ENCODE results near the gene IL1RAPL2. TPM values are rescaled to one million over a fixed set of nuclear protein-coding genes. Genes with fewer than 3 reads are reported as not detected.
A peak's percentile ranks its signal among the peaks of the same experiment; 100 is the strongest.
"Not testable (repeated sequence)": the region's sequence is repeated elsewhere in the genome, so short reads cannot be mapped to it uniquely, and the experiment has no call there.

Gene IL1RAPL2
- total RNA-seq, 1 donor from 2014 or later, result not detected

DNA sequence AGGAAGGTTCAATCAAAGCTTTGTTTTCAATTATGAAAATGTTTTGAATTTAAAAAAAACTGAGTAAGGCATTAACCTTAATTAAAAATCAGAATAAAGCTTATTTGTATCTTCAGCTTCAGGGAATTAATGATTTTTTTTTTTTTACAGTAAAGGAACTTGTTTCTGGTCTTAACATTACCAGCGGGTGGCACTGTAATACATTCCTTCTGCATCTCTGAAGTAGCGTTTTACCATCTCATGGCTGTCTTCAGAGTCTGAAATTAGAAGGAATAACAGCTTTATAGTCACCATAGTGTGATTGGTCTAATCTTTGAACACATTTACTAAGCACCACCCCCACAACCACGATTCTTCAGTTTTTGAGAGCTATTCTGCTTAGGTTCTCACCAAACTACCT is 102.6 kb downstream of the IL1RAPL2 start:
- H3K27ac Mint-ChIP-seq, result no peak overlapping the region
- H3K27me3 ChIP-seq, result no peaks in the 10 kb centered on the region
- no peaks in the 10 kb centered on the region for H3F3A ChIP-seq (ENCODE audit: low read depth)
- no peak overlapping the region for H2AFZ ChIP-seq (replicated peaks)
- no peak overlapping the region for H3K4me2 ChIP-seq
- no peak overlapping the region for H3K9ac ChIP-seq
- no peak overlapping the region for H3K4me3 Mint-ChIP-seq
- H3K27me3 Mint-ChIP-seq (ENCODE audit: insufficient read depth, low read depth), result no peaks in the 10 kb centered on the region
- peaks cover 2% of the 10 kb centered on the region for H3K9me3 Mint-ChIP-seq
- DNase-seq (ENCODE audit: low spot score), result peak; percentile 14
- no peaks in the 10 kb centered on the region for H3K9me3 ChIP-seq (ENCODE audit: low read depth)
- no peaks in the 10 kb centered on the region for H3K4me1 Mint-ChIP-seq
- H3K4me3 ChIP-seq, result no peak overlapping the region
- H3K36me3 Mint-ChIP-seq, result no peaks in the 10 kb centered on the region
- no peak overlapping the region for H3K27ac ChIP-seq
- H4K20me1 ChIP-seq (ENCODE audit: low read depth), result no peaks in the 10 kb centered on the region
- H3K36me3 ChIP-seq, result no peaks in the 10 kb centered on the region
- no peaks in the 10 kb centered on the region for H3K79me2 ChIP-seq (ENCODE audit: low read depth)
- TF ChIP-seq, protein P1, sequence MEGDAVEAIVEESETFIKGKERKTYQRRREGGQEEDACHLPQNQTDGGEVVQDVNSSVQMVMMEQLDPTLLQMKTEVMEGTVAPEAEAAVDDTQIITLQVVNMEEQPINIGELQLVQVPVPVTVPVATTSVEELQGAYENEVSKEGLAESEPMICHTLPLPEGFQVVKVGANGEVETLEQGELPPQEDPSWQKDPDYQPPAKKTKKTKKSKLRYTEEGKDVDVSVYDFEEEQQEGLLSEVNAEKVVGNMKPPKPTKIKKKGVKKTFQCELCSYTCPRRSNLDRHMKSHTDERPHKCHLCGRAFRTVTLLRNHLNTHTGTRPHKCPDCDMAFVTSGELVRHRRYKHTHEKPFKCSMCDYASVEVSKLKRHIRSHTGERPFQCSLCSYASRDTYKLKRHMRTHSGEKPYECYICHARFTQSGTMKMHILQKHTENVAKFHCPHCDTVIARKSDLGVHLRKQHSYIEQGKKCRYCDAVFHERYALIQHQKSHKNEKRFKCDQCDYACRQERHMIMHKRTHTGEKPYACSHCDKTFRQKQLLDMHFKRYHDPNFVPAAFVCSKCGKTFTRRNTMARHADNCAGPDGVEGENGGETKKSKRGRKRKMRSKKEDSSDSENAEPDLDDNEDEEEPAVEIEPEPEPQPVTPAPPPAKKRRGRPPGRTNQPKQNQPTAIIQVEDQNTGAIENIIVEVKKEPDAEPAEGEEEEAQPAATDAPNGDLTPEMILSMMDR (IDR thresholded peaks at IDR 0.05), result peak; percentile 32
- TF ChIP-seq EZH2 (IDR thresholded peaks at IDR 0.05), result no peak
- H3K4me1 ChIP-seq, result no peaks in the 10 kb centered on the region

DNA sequence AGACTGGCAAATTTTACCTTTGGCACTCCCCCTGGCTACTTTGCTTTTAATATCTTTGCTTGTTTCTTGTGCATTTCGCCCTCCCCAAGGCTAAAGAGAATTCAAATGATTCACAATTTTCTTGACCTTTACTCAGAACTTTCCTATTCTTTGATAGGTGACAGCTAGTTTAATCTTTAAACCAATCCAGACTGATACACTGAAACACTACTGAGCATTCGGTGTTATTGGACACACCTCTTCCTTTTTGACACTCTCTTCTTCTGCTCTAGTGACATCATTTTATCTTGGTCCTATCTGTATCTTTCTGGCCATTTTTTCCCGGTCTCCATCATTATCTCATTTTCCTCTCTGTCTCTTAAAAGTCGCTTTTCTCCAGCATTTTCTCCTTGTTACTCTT is 103.1 kb downstream of the IL1RAPL2 start:
- Mint-ChIP-seq H3K36me3 (no peaks in the 10 kb centered on the region), H3K4me1 (no peaks in the 10 kb centered on the region), H3K4me3 (no peak overlapping the region), H3K27ac (no peak overlapping the region), H3K27me3 (ENCODE audit: insufficient read depth, low read depth) (no peaks in the 10 kb centered on the region), H3K9me3 (peaks cover 2% of the 10 kb centered on the region)
- Histone ChIP-seq H3K4me1 (no peaks in the 10 kb centered on the region), H3K79me2 (ENCODE audit: low read depth) (no peaks in the 10 kb centered on the region), H3K27ac (no peak overlapping the region), H3F3A (ENCODE audit: low read depth) (no peaks in the 10 kb centered on the region), H3K27me3 (no peaks in the 10 kb centered on the region), H2AFZ (replicated peaks) (no peak overlapping the region), H3K4me3 (no peak overlapping the region), H3K36me3 (no peaks in the 10 kb centered on the region), H4K20me1 (ENCODE audit: low read depth) (no peaks in the 10 kb centered on the region), H3K9me3 (ENCODE audit: low read depth) (no peaks in the 10 kb centered on the region), H3K4me2 (no peak overlapping the region), H3K9ac (no peak overlapping the region)
- DNase-seq (ENCODE audit: low spot score), result no peak
- TF ChIP-seq EZH2 (IDR thresholded peaks at IDR 0.05), result no peak

DNA sequence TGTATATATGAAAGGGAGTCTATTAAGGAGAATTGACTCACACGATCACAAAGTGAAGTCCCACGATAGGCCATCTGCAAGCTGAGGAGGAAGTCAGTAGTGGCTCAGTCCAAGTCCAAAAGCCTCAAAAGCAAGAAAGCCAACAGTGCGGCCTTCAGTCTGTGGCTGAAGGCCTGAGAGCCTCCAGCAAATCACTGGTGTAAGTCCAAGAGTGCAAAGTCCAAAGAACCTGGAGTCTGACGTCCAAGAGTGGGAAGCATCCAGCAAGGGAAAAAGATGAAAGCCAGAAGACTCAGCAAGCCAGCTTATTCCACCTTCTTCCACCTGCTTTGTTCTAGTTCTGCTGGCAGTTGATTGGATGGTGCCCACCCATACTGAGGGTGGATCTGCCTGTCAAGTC is 104.1 kb downstream of the IL1RAPL2 start:
- Mint-ChIP-seq H3K9me3 (peaks cover 2% of the 10 kb centered on the region), H3K4me1 (no peaks in the 10 kb centered on the region), H3K27me3 (ENCODE audit: insufficient read depth, low read depth) (no peaks in the 10 kb centered on the region), H3K27ac (no peak overlapping the region), H3K36me3 (no peaks in the 10 kb centered on the region), H3K4me3 (no peak overlapping the region)
- no peak for DNase-seq (ENCODE audit: low spot score)
- H3K4me2 ChIP-seq, result no peak overlapping the region
- H3K4me1 ChIP-seq, result no peaks in the 10 kb centered on the region
- no peaks in the 10 kb centered on the region for H3F3A ChIP-seq (ENCODE audit: low read depth)
- no peaks in the 10 kb centered on the region for H3K27me3 ChIP-seq
- H3K79me2 ChIP-seq (ENCODE audit: low read depth), result no peaks in the 10 kb centered on the region
- no peak overlapping the region for H3K27ac ChIP-seq
- TF ChIP-seq EZH2phosphoT487 (IDR thresholded peaks at IDR 0.05) (no peak), EZH2 (IDR thresholded peaks at IDR 0.05) (no peak)
- TF ChIP-seq, protein P1 (IDR thresholded peaks at IDR 0.05), result no peak
- H2AFZ ChIP-seq (replicated peaks), result no peak overlapping the region
- H3K36me3 ChIP-seq, result no peaks in the 10 kb centered on the region
- H3K9ac ChIP-seq, result no peak overlapping the region
- no peak overlapping the region for H3K4me3 ChIP-seq
- no peaks in the 10 kb centered on the region for H4K20me1 ChIP-seq (ENCODE audit: low read depth)
- H3K9me3 ChIP-seq (ENCODE audit: low read depth), result no peaks in the 10 kb centered on the region

DNA sequence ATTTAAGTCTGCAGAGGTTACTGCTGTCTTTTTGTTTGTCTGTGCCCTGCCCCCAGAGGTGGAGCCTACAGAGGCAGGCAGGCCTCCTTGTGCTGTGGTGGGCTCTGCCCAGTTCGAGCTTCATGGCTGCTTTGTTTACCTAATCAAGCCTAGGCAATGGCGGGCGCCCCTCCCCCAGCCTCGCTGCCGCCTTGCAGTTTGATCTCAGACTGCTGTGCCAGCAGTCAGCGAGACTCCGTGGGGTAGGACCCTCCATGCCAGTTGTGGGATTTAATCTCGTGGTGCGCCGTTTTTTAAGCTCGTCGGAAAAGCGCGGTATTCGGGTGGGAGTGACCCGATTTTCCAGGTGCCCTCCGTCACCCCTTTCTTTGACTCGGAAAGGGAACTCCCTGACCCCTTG is 111.5 kb downstream of the IL1RAPL2 start:
- H3K36me3 ChIP-seq; H3K4me1 ChIP-seq; H3K4me2 ChIP-seq; H3K9ac ChIP-seq; H3F3A ChIP-seq (ENCODE audit: low read depth); H3K4me1 Mint-ChIP-seq; H3K36me3 Mint-ChIP-seq; H3K4me3 Mint-ChIP-seq; H3K79me2 ChIP-seq (ENCODE audit: low read depth); H3K9me3 ChIP-seq (ENCODE audit: low read depth); H3K27ac ChIP-seq; DNase-seq (ENCODE audit: low spot score); H2AFZ ChIP-seq (replicated peaks); H3K9me3 Mint-ChIP-seq; H3K27ac Mint-ChIP-seq; H3K27me3 Mint-ChIP-seq (ENCODE audit: insufficient read depth, low read depth); H4K20me1 ChIP-seq (ENCODE audit: low read depth); H3K4me3 ChIP-seq; H3K27me3 ChIP-seq: not testable (repeated sequence)

All from neural progenitor cell (in vitro differentiated cells).